COR-L47 (cell line): ENCODE results near the gene CD276.

Experiments
- DNase-seq: peaks from one replicate; lab custom pipeline; 2025; lab: John Stamatoyannopoulos, UW

The CD276 gene

DNA sequence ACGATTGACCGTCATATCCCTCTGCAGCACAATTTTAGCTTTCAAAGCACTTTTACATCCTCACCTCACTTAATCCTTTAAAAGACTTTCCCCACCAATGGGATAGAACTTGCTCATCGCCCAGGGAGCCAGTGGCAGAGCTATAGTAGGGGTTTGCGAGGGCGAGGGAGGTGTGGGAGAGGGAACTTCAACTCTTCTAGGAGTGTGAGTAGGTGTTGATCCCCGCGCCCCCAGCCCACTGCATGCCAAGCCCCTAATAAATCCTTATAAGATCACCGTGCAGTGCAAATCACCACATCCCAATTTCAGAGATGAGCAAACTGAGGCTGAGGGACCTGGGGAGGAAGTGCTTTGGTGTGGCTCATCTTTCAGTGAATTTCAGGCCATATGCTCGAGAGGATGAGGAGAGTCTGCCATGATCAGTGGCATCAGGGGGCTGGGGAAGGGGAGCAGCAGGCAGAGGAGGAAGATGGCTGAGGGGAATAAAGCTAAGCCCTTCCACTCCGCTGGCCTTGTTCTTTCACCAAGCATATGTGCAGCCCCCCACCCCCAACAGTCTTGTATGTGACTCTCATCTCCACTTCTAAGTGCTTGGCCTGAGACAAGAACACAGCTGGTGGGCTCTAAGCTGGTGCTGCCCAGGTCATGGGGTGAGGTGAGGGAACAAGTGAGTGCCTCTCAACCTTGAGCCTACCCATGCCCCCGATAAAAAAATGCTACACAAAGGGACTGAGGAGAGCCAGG lies 63.8 kb downstream of the CD276 start:
- DNase-seq = no peak

DNA sequence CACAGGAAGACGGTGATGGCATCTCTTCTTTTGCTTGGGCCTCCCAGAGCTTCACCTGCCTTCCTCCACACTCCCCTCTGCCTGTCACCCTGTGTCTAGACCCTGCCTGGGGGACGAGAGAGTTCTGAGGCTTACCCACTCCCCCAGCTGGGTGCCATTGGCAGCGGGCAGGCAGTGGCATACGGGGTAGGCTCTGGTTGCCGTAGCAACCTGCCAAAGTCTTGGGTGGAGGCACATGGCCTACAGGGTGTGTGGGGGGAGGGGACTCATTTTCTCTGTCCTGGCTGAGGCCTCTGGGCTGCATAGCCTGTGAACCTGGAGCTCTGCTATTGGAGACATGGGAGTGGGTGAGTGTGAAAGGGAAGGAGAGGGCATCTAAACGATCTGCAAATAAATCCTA lies 64.5 kb downstream of the CD276 start:
- no peak for DNase-seq

DNA sequence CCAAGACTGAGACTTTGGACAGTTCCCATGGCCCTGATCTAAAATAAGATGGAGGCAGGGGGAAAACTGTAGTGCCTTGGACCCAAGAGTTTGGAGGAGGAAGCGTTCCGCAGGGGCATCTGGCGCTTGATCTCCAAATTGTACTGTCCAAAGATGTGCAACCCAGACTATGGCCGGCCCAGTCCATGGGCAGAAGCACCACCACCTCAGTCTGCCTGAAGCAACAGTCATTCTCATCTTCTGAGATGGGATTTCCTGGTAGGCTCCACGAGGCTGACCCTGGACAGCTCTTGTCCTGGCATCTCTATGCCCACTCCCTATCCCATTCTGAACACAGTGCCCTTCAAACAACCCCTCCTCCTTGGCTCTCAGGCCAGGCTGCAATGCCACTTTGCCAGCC lies 65.3 kb downstream of the CD276 start:
- no peak for DNase-seq

DNA sequence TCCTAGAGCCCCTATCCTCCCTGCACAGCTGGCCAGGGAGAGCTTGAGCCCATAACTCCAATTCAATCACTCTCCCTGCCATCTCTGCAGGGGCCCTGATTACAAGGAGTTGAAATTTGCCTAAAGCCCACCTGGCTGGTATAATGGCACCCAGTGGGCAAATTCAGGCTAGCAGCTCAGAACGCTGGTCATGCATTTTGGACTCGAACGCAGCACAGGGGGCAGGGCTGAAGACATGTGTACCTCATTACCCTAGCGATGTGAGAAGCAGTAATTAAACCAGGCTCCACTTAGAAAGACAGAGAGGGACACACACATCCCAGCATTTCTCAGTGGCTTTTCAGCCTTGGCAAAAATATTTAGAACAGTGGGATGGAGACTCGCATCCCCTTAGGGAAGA lies 65.8 kb downstream of the CD276 start:
- no peak for DNase-seq

GRCh38 chr15:73750438-73750837 lies 66.3 kb downstream of the CD276 start:
- DNase-seq = no peak

DNA sequence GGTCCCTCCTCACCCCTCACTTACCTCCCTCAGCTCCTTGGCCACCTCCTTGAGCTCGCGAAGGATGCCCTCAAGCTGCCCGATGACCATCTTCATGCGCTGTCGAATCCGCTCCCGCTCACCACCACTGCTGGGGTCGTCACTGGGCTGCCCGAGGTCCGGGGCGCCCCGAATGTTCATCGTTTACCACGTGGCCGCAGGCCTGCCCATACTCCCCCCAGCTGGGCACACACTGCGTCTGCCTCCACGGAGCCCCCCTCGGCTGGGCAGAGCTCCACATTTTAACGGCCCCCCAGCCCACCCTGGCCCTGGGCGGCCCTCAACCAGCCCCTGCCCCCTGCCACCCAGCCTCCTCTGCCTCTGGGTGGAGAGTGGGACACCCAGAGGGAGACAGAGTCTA lies 66.8 kb downstream of the CD276 start:
- no peak for DNase-seq

DNA sequence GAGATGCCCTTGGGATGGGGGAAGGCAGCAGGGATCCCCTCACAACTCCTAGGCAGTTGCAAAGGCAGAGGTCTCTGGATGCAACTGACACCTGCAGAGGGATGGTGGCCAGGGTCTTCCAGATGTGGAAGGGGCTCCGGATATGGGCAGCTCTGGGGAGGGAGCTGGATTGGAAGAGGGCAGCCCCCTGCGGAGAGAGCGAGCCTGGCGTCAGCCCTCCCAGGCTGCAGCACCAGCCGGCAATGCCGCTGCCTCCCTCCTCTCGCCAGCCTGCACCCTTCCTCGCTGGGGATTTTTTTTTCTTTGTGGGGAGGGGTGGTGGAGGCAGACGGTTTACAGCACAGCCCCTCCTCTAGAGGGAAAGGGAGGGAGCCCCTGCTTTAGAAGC lies 67.3 kb downstream of the CD276 start:
- no peak for DNase-seq

DNA sequence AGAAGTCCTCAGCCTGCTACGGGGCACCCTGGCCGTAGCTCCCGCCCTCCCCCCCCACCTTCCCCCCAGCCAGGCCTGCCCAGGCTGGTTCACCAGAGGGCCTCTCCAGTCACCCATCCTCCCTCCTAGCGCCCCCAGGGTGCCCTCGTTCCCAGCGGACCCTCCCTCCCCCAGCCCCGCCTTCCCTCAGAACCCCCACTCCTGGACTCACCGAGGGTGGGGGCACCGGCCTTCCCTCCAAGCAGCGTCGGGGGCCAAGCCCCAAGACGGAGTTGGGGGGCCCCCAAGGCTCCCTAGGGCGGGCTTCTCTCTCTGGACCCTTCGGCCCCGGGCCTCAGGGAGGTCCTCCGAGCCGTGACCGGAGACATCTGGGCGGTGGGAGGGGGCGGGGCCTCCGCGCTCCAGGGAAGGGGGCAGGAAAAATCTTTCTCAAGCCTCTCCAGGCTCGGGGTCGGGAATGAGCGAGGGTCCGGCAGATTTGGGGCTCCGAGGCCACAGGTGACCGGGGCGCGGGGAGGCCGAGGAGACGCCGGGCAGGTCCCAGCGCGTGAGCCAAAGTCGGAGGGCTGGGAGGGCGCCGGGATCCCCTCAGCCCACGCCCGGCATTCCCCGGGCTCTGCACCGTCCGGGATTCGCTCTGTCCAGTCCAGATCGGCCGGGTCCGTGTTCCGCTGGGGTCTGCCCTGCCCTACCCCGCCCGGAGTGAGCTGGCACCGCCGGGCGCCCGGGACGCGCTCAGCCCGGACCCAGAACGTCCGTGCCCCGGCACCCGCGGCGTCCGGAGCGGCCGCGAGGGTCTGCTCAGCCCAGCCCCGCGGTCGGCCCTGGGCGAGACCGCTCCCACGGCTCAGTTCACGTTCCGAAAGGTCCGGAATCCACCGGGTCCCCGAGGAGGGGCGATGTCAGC lies 68.0 kb downstream of the CD276 start:
- DNase-seq = no peak

DNA sequence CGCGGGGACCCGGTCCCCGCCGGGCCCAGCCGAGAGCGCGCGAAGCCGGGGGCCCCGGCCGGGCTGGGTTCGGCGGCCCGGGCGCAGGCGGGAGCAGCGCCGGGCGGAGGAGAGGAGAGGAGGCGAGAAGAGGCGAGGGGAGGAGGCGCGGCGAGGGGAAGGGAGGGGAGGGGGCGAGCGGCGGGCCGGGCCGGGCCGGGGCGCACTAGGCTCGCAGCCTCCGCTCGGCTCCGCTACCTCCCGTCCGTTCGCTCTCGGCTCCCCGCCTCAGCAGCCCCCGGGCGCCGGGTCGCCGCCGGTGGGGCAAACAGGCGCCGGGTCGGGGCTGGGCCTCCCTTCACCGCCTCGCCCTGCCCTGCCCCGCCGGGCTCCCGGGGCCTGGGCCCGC lies 68.6 kb downstream of the CD276 start:
- DNase-seq = no peak

DNA sequence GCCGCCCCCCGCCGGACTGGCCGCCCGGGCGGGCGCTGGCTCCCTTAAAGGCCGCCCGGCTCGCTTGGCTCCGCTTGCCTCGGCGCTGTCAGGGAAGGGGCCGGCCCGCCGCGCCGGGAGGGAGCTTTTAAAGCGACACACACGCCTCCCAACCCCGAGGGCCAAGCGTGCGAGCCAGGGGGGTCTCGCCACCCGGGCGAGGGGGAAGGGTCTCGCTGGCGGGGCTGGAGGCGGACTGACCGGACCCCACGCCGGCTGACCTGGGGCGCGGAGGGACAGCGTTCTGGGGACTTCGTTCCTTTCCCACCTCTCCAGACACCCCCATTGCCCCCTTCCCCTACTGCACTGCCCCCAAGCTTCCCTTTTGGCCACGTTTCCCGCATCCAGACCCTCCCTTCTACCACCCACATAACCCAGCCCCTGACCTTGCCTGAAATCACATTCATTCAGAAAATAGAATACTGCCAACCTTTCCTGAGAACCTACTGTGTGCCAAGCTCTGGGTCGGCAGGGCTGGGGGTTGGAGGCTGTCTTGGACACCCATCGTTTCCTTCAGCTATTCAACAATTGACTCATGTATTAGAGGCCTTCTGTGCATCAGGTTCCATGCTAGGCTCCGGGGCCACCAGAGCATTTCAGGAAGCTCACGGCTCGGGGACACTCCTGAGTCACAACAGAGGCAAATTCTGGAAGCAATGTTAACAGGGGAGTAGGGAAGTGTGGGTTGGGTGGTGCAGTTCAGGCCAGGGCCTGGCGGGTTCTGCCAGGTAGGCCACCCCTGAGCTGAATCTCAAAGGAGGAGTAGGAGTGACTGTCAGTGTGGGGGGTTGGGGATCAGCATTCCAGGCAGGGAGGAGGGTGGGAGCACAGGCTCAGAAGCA lies 69.3 kb downstream of the CD276 start, which contains the start of gene INSYN1:
Gene INSYN1, minus strand, starts transcription at position 102 of the 881 bp plus-strand sequence. CDS start 2,221 bp downstream, outside the sequence.
- no peak for DNase-seq

DNA sequence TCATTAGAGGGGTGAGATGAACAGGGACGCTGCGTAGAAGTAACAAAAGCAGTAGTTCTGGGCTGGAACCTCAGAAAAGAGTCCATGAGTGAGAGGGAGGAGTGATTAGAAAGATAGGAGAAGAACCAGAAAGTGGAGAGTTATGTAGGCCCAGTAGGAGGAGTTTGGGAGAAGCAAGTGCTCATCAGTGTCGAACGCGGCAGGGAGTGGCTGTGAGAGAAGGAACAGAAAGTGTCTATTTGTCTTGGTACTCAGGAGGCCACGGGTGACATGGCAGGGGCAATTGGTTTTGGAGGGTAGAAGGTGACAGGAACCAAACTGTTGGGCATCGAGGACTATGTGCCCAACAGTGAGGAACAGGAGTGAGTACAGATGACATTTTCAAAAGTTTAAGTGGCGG lies 70.3 kb downstream of the CD276 start:
- no peak for DNase-seq

DNA sequence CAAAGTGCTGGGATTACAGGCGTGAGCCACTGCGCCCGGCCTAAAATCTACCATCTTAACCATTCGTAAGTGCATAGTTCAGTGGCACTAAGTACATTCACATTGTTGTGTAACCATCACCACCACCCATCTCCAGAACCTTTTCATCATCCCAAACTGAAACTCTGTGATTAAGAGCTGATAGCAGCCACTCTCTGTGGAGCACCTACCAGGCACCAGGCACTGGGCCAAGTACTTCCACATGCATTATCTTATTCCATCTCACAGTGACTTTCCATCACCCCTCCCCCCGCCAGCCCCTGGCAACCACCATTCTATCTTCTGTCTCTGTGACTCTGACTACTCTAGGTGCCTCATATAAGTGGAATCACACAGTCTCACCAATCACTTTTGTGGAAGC lies 71.3 kb downstream of the CD276 start:
- peak; percentile 27 for DNase-seq

DNA sequence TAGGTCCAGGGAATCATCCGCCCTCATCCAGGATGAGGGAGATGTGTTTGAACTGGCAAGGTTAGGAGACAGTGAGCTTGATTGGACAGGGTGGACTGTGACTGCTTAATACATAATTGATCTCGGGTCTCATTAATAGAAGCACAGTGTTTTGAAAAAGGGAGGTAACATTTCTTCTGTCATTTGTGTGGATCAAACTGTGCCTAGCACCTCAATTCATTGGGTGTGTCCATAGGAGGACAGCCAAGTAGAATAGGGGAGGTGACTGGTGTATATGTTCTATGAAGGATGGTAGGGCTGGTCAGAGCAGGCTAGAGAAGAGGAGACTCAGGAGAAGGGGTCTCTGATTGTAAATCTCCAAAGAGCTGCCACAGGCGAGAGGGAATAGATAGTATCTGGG lies 71.8 kb downstream of the CD276 start:
- DNase-seq = no peak

- no peak for DNase-seq
Observed at GRCh38 chr15:73756390-73756789, 72.2 kb downstream of the CD276 start.

GRCh38 chr15:73756947-73757513 lies 72.8 kb downstream of the CD276 start:
- no peak for DNase-seq

- no peak for DNase-seq
Observed at GRCh38 chr15:73757571-73757970, 73.4 kb downstream of the CD276 start.

GRCh38 chr15:73758461-73758860 lies 74.3 kb downstream of the CD276 start:
- no peak for DNase-seq

GRCh38 chr15:73760330-73761329 lies 76.4 kb downstream of the CD276 start:
- no peak for DNase-seq

DNA sequence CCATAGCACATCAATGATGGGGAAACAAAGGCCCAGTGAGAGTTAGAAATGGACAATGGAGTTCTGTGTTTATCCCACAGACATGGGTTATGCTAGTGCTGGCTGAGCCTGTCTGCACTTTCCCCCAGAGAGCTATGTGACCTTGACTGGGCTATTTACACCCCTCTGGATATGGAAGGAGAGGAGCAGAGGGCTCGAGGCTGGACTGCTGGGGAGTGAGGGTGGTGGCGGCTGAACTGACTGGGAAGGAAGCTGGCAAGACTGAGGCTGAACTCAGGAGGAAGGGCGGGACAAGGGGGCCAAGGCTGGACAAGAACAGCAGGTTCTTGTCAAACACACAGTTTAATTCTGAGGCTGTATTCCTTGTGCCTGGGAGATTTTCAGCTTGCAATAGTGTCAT lies 79.7 kb downstream of the CD276 start:
- DNase-seq = no peak
